Thoracic aorta (tissue), 2 donors: Measurements from ENCODE around the gene GPR162. TPM values are rescaled to one million over a fixed set of nuclear protein-coding genes. Genes with fewer than 3 reads are reported as not detected.
"Not testable (repeated sequence)": the region's sequence is repeated elsewhere in the genome, so short reads cannot be mapped to it uniquely, and the experiment has no call there.

Experiments
- ATAC-seq: fragments of 150-250 bp; one replicate; pipeline ENCODE4 v1.8.0; 2017; ENCODE audit warnings: low read depth; ENCODE audit not compliant: insufficient number of reproducible peaks, low FRiP score
- DNase-seq: peaks from one replicate; pipeline ENCODE4 v3.0.0-alpha.2; 2020; ENCODE audit warnings: low spot score
- H3K27ac ChIP-seq, 2 donors: fragments of 200-600 bp; sonication (generic); 1 replicate in 1 of 2; 2 replicates in 1 of 2; pipeline ENCODE4 v1.5.1; 2016; ENCODE audit warnings: mild to moderate bottlenecking in 2 of 2, moderate library complexity in 2 of 2
- H3K27me3 ChIP-seq: fragments of 200-600 bp; sonication (generic); replicated peaks from 2 replicates; pipeline ENCODE4 v1.6.0; 2016; ENCODE audit warnings: mild to moderate bottlenecking; ENCODE audit not compliant: insufficient read depth
- H3K36me3 ChIP-seq: fragments of 200-600 bp; sonication (generic); one replicate; pipeline ENCODE4 v1.5.1; 2016
- H3K4me1 ChIP-seq, 2 donors: fragments of 200-600 bp; sonication (generic); 1 replicate in 1 of 2; 2 replicates in 1 of 2; pipeline versions ENCODE4 v1.5.1 to v1.6.0; 2016; ENCODE audit warnings: low read depth in 2 of 2, mild to moderate bottlenecking in 1 of 2; ENCODE audit not compliant: control insufficient read depth in 1 of 2
- H3K4me3 ChIP-seq: fragments of 200-600 bp; sonication (generic); 2 replicates; pipeline ENCODE4 v1.5.1; 2016; ENCODE audit warnings: mild to moderate bottlenecking
- H3K9me3 ChIP-seq: fragments of 200-600 bp; sonication (generic); 2 replicates; pipeline ENCODE4 v1.5.1; 2016
- total RNA-seq, 2 donors: library from RNA; depleted of rRNA; stranded (reverse); fragments of >200 nt; gene quantifications; one replicate each; pipeline versions ENCODE4 v1.1.0 to v1.2.3, GENCODE V29; 2016
- TF ChIP-seq, protein P1 (sequence below): fragments of 200-600 bp; sonication (generic); IDR thresholded peaks from one replicate; pipeline ENCODE4 v1.5.1; 2019; ENCODE audit warnings: antibody characterized with exemption

Gene GPR162
- total RNA-seq, 2 donors from 2014 or later, result 1.1 to 3.1 TPM

DNA sequence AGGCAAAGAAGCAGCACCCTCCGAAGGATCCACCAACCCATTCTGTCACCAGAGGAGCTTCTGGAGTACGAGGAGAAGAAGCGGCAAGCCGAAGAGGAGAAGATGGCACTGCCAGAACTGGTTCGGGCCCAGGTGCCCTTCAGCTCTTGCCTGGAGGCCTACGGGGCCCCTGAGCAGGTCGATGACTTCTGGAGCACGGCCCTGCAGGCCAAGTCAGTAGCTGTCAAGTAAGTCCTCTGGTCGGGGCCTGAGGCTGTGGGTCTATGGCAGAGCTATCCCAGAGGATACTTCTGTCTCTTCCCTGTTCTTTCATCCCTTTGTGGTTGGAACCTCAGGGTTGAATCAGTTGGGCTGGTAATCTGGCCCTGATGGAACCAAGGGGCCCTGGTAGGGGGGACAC, 39.8 kb downstream of the GPR162 start:
- no peaks in the 10 kb centered on the region for H3K9me3 ChIP-seq
- DNase-seq (no peak), ATAC-seq (no peak)
- peaks cover 80% of the 10 kb centered on the region for H3K36me3 ChIP-seq
- H3K27me3 ChIP-seq, result no peaks in the 10 kb centered on the region
- no peak overlapping the region for H3K27ac ChIP-seq
- peaks cover 0 to under 1% of the 10 kb centered on the region in 2 donors for H3K4me1 ChIP-seq
- TF ChIP-seq, protein P1, sequence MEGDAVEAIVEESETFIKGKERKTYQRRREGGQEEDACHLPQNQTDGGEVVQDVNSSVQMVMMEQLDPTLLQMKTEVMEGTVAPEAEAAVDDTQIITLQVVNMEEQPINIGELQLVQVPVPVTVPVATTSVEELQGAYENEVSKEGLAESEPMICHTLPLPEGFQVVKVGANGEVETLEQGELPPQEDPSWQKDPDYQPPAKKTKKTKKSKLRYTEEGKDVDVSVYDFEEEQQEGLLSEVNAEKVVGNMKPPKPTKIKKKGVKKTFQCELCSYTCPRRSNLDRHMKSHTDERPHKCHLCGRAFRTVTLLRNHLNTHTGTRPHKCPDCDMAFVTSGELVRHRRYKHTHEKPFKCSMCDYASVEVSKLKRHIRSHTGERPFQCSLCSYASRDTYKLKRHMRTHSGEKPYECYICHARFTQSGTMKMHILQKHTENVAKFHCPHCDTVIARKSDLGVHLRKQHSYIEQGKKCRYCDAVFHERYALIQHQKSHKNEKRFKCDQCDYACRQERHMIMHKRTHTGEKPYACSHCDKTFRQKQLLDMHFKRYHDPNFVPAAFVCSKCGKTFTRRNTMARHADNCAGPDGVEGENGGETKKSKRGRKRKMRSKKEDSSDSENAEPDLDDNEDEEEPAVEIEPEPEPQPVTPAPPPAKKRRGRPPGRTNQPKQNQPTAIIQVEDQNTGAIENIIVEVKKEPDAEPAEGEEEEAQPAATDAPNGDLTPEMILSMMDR, result no peak
- no peak overlapping the region for H3K4me3 ChIP-seq

DNA sequence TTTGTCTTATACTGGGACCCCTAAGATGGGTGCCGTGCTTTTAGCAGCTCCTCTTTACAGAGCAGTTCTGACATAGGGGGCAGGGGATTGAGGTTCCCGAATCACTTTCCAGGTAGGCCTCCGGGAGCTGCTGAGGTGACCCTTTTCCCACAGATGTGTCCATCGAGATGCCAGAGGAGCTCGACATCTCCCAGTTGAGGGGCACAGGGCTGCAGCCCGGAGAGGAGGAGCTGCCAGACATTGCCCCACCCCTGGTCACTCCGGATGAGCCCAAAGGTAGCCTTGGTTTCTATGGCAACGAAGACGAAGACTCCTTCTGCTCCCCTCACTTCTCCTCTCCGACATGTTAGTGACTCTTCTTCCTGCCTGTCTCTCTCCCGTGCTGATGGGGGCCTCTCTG, 41.4 kb downstream of the GPR162 start:
- Histone ChIP-seq H3K4me1 (peaks cover 0 to 6% of the 10 kb centered on the region in 2 donors), H3K27ac (no peak overlapping the region), H3K4me3 (no peak overlapping the region), H3K27me3 (no peaks in the 10 kb centered on the region), H3K36me3 (peaks cover 63% of the 10 kb centered on the region), H3K9me3 (no peaks in the 10 kb centered on the region)
- DNase-seq (no peak), ATAC-seq (no peak)
- TF ChIP-seq, protein P1, result no peak

DNA sequence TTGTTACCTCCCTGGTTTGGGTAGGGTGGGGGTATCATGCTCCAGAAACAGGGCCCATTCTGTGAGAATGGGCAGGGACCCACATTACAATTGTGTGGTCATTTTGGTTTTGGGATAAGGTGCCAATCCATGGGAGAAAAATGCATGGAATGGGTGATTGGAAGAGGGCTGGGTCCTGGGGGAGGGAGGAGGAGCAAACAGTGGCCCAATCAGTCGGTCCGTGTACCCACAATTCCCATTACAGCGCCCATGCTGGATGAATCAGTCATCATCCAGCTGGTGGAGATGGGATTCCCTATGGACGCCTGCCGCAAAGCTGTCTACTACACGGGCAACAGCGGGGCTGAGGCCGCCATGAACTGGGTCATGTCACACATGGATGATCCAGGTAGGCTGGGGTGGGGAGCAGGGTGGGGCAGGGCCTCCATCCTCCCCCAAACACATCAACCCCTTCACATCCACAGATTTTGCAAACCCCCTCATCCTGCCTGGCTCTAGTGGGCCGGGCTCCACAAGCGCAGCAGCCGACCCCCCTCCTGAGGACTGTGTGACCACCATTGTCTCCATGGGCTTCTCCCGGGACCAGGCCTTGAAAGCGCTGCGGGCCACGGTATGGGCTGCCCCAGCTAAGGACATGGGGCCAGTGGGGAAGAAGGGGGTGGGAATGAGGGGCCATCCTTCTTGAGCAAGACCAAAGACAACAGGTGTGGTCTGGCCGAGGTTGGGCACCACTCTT, 42.1 kb downstream of the GPR162 start:
- peaks cover 56% of the 10 kb centered on the region for H3K36me3 ChIP-seq
- ATAC-seq (no peak), DNase-seq (no peak)
- peaks cover 6 to 12% of the 10 kb centered on the region in 2 donors for H3K4me1 ChIP-seq
- TF ChIP-seq, protein P1, result no peak
- no peak overlapping the region for H3K27ac ChIP-seq
- H3K9me3 ChIP-seq, result no peaks in the 10 kb centered on the region
- no peaks in the 10 kb centered on the region for H3K27me3 ChIP-seq
- H3K4me3 ChIP-seq, result no peak overlapping the region

DNA sequence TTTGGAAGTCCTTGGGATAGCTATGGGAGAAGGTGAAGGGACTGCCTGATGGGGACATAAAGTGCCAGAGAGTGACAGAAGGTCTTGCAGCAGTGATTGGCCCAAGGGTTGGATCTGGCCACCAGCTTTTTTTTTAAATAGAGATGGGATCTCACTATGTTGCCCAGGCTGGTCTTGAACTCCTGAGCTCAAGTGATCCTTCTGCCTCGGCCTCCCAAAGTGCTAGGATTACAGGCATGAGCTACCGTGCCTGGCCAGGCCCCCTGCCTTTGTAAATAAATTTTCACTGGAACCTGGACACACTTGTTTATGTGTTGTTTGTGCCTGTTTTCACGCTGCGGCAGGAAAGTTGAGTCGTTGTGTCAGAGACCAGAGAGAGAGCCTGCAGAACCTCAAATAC, 43.7 kb downstream of the GPR162 start:
- Histone ChIP-seq H3K4me1 (peaks cover 15 to 27% of the 10 kb centered on the region in 2 donors), H3K36me3 (peaks cover 49% of the 10 kb centered on the region)
- not testable (repeated sequence) for ATAC-seq, H3K4me3 ChIP-seq, H3K27ac ChIP-seq, H3K9me3 ChIP-seq, DNase-seq, H3K27me3 ChIP-seq

DNA sequence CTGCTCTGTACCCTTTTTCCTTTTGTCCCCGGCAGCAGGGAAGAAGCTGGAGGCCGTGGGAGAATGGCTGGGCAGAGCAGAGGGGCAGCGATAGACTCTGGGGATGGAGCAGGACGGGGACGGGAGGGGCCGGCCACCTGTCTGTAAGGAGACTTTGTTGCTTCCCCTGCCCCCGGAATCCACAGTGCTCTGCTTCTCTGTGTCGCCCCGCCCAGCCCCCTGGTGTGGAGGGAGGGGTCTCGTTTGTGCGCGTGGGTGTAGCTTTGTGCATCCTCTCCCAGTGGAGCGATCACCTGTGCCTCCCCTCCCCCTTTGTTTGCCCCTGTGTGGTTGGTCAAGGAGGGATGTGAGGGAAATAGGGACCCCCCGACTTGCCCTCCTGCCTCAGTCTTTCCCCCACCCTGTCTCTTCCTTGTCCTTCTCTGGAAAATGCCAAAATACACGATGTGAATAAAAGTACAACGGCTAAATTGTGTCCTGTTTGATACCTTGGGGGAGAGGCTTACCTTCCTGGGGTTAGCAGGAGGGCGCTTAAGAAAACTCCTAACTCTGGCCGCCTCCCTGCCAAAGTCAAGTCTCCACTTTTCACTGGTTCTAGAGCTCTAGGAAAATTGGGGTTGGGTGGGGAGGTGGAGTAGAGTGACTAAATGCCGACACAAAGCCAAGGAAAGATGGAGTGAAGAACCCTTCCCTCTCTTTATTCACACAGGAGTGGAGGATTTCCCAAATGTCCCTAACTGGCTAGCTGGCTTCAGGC, 44.7 kb downstream of the GPR162 start:
- Histone ChIP-seq H3K27ac (peak overlapping the region; percentile 97 to 98), H3K9me3 (no peaks in the 10 kb centered on the region), H3K27me3 (no peaks in the 10 kb centered on the region), H3K4me1 (peaks cover 20 to 35% of the 10 kb centered on the region in 2 donors), H3K36me3 (peaks cover 41% of the 10 kb centered on the region), H3K4me3 (peak overlapping the region; percentile 99)
- TF ChIP-seq, protein P1, result no peak
- no peak for DNase-seq
- ATAC-seq, result no peak
